ENCODE data around the gene USP53.
"Not testable (repeated sequence)": the region's sequence is repeated elsewhere in the genome, so short reads cannot be mapped to it uniquely, and the experiment has no call there.

USP53 gene

DNA sequence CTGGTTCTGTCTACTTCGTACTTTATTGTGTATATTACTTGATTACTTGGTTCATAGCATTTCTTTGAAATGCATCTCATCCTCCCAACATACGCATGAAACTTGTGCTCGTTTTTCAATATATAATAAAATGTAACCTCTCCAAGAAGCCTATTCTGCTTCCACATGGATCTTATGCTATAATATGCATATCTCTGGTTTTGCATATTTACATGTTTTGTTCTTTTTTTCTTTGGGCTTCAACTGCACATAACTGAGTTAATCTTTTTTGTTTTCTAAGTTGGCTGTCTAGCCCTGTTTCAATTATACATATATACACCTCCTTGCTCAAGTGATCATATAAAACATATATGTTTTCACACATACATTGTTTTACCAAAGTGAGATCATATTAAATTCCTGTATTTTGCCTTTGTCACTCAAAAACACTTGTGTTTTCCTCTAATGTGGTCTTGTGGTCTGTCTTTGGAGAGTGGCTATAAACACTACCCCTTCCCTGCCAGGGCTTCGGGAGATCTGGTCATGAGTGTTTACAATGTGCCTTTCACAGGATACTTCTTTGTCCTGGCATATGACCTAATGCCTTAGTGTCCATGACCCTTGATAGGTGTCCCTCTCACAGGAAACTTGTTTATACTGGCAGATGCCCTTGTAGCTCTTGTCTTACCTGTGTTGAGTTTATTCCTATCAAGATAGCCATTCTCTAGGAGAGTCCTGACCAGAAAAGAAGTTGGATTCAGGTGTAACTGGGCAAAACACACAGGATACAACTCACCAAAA is 17.6 kb downstream of the USP53 start:
- no peak for DNase-seq

DNA sequence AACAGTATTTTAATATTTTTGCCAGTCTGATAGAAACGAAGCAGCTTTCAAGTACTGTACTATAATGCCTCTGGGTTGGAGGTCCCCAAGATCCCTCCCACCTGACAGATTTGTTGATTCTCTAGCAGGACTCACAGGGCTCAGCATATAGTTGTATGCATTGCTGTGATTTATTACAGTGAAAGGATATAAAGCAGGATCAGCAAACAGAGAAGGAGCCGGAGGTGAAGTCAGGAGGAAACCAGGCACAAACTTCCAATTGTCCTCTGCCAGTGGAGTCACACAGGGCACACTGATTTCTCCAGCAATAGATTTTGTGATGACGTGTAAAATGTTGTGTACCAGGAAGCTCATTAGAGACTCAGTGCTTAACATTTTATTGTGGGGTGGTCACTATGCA is 19.0 kb downstream of the USP53 start:
- no peak for DNase-seq

- no peak for DNase-seq
Observed at GRCh38 chr4:119232286-119232685, 19.8 kb downstream of the USP53 start.

- no peak for DNase-seq
Observed at GRCh38 chr4:119233191-119233590, 20.7 kb downstream of the USP53 start.

- no peak for DNase-seq
Observed at GRCh38 chr4:119233750-119234149, 21.2 kb downstream of the USP53 start.

DNA sequence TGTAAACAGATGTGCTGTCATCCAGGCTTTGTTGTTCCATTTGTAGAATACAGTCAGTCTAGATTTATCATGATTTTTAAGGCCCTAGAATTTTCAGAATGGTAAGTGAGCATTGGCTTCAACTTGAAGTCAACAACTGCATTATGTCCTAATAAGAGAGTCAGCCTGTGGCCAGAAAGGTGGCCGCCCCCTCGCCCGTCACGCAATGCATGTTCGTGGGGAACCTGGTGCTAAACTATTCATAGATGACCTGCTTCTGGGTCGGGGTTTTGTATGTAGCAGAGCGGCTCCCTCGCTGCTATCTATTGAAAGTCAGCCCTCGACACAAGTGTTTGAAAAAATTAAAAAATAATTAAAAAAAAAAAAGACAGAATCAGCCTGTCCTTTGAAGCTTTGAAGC is 24.7 kb downstream of the USP53 start:
- DNase-seq = no peak

- DNase-seq = no peak
Observed at GRCh38 chr4:119237642-119238041, 25.1 kb downstream of the USP53 start.

DNA sequence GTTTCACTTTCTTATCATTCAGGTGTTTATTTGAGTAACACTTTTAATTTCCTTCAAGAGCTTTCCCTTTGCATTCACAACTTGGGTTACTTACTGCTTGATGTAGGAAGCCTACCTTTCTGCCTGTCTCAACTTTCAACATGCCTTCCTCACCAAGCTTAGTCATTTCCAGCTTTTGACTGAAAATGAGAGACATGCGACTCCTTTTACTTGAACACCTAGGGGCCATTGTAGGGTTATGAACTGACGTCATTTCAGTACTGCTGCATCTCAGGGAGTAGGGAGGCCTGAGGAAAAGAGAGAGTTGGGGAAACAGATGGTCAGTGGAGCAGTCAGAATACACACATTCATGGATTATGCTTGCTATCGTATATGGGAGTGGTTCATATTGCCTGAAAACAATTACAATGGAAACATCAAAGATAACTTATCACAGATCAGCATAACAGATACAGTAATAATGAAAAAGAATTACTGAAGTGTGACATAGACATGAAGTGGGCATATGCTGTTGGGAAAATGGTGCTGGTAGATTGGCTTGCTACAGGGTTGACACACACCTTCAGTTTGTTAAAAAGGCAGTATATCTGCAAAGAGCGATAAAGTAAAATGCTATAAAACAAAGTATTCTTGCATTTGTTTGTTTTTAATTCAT is 25.7 kb downstream of the USP53 start:
- DNase-seq = no peak

DNA sequence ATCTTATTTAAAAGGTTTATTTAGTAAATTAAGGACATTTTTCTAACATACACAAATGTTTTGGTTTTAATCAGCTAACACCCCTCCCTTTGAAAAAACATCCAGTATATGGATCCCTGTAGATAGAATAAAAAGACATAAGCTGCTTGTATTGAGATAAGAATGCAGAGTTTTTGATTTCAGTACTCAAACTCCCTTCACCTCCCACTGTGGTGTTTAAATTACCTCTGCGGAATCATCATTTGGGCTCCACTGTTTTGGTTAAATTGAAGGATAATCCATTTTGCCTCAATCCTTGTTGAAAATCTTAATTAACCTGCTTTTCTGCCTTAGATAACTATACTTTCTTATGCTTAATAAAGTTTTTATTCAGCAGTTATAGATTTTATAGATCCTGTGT is 27.6 kb downstream of the USP53 start:
- no peak for DNase-seq

DNA sequence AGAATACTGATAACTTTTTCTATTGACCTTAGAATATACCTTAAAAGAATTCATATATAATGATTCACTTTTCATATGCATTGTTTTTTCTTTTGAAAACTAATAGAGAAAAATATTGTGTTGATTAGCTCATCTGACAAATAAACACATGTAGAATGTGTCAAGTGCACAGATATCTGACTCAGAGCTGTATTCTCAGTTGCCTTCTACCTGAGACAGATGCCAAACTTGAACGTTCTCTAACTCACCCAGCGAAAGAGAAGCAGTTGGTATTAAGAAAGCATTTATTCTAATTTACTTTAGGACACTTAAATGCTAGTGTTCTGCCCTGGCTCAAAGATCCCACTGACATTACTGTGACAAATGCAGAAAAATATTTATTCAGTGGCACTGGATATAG is 28.1 kb downstream of the USP53 start:
- DNase-seq = no peak

- DNase-seq = no peak
Observed at GRCh38 chr4:119242417-119242816, 29.9 kb downstream of the USP53 start.

GRCh38 chr4:119243868-119244267 is 31.4 kb downstream of the USP53 start:
- no peak for DNase-seq

- DNase-seq = no peak
Observed at GRCh38 chr4:119244344-119244743, 31.8 kb downstream of the USP53 start.

- DNase-seq = no peak
Observed at GRCh38 chr4:119244832-119245231, 32.3 kb downstream of the USP53 start.

DNA sequence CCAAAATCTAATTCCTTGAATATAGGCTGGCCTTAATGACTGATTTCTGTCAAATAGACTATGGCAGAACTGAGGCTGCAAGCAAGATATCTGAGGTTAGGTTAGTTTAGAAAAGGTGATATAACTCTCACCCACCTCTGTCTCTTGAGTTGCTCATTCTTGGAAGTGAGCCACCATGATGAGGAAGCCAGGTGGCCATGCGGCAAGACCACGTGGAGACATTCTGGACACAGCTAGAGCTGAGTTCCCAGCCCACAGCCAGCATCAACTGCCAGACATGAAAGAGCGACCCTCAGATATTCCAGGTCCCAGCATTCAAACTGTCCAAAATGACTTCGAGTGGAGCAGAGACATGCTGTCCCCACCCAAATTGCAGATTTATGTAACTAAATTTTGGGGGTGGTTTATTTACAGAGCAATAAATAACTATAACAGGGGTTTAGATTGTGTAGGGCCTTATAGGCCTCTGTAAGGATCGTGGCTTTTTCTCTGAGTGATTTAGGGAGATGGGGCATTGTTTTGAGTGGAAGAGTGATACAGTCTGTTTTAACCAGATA is 33.7 kb downstream of the USP53 start:
- DNase-seq = no peak

- not testable (repeated sequence) for DNase-seq
Observed at GRCh38 chr4:119251037-119251436, 38.5 kb downstream of the USP53 start.

DNA sequence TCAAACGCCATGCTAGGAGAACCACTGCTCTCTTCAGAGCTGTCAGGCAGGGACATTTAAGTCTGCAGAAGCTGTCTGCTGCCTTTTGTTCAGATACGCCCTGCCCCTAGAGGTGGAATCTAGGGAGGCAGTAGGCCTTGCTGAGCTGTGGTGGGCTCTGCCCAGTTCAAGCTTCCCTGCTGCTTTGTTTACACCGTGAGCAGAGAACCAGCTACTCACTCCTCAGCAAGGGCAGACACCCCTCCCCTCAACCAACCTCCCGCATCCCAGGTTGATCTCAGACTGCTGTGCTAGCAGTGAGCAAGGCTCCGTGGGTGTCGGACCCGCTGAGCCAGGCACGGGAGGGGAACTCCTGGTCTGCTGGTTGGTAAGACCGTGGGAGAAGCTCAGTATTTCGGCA is 42.7 kb downstream of the USP53 start:
- DNase-seq = not testable (repeated sequence)

DNA sequence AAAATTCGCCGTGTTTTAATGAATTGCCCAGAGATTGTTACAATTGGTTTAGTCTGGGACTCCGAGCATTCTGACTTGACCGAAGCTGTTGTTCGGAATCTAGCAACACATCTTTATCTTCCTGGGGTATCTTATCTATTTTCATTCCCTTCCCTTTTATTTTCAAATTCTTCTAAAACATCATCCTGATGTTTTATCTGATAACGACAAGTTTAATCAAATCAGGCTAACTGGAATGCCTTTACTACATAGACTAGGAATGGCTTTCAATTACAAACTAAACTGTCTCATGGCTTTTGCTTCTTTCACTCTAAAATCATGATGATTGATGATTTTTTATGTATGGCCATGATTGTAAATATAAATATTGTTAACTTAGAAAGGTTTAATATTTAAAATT is 48.0 kb downstream of the USP53 start:
- no peak for DNase-seq

DNA sequence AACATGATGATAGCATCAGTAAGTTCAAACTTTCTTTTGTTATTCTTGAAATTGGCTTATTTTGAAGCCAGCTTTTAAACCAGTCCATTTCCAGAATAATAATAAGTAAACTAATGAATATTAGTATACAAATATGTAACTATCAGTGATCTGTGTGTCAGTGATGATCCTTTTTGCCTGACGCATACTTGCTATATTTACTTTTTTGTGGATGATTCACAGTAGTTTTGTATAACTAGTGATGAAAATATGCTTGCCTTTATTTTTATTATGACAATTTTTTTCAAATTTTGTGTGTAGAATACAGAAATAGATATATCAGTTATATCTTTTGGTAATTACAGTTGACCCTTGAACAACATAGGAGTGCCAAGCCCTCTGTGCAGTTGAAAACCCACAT is 49.5 kb downstream of the USP53 start:
- DNase-seq = peak; percentile 53

GRCh38 chr4:119264743-119265142 is 52.2 kb downstream of the USP53 start:
- no peak for DNase-seq

GRCh38 chr4:119266153-119266552 is 53.6 kb downstream of the USP53 start:
- DNase-seq = no peak

DNA sequence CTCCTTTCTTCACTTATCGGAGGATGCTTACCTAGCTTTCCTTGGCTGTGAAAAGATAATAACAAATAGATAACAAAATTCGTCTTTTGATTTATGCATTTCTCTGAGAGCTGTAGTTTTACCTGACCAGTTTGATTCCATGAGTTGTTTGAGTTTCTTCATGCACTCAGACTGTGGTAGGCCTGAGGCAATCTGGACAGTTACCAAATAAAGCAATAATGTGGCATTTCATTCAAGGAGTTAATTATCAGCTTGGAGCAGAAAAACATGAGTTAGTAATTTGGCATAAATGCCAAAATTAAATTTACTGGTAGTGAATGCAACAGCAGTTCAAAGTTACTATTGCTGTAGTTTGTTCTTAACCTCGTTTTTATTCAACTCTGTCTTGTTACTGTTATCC is 56.0 kb downstream of the USP53 start:
- DNase-seq = no peak

DNA sequence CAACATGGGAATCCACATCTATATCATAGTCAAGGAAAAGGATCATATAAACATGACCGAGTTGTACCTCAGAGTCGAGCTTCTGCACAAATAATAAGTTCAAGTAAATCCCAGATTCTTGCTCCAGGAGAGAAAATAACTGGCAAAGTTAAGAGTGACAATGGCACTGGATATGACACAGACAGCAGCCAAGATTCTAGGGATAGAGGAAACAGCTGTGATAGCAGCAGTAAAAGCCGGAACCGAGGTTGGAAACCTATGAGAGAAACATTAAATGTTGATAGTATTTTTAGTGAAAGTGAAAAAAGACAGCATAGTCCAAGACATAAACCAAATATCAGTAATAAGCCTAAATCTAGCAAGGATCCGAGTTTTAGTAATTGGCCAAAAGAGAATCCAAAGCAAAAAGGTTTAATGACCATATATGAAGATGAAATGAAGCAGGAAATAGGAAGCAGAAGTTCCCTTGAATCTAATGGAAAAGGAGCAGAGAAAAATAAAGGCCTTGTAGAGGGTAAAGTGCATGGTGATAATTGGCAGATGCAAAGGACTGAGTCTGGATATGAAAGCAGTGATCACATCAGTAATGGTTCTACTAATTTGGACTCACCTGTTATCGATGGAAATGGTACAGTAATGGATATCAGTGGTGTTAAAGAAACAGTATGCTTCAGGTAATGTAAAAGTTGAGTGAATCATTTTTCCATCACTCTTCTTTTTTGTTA is 59.0 kb downstream of the USP53 start:
- DNase-seq = no peak
